ENCODE results near the gene ASTN1.

Gene ASTN1

GRCh38 chr1:177048314-177049069 lies 116.0 kb downstream of the ASTN1 start:
- no peaks in the 10 kb centered on the region for H3K36me3 ChIP-seq (ENCODE audit: control insufficient read depth in 5 of 5, insufficient read depth in 5 of 5, low read length in 5 of 5)
- no peak overlapping the region for H3K27ac ChIP-seq (ENCODE audit: low read depth, low read length)
- H3K4me3 ChIP-seq (ENCODE audit: low read depth in 1 of 5, low read length in 5 of 5) = no peak overlapping the region
- H3K27me3 ChIP-seq (ENCODE audit: control insufficient read depth in 5 of 5, insufficient read depth in 4 of 5, low read length in 5 of 5) = peaks cover 0 to 4% (median 0%) of the 10 kb centered on the region in 5 donors
- H3K9ac ChIP-seq (ENCODE audit: low read length in 5 of 5) = no peak overlapping the region
- no peaks in the 10 kb centered on the region for H3K9me3 ChIP-seq (ENCODE audit: control insufficient read depth in 5 of 5, low read length in 5 of 5)
- H3K4me1 ChIP-seq (ENCODE audit: control insufficient read depth in 5 of 5, insufficient read depth in 5 of 5, low read length in 5 of 5) = no peaks in the 10 kb centered on the region

- Histone ChIP-seq H3K27ac (ENCODE audit: low read depth, low read length) (no peak overlapping the region), H3K27me3 (ENCODE audit: control insufficient read depth in 5 of 5, insufficient read depth in 4 of 5, low read length in 5 of 5) (peaks cover 0 to 4% (median 0%) of the 10 kb centered on the region in 5 donors), H3K9ac (ENCODE audit: low read length in 5 of 5) (no peak overlapping the region), H3K4me1 (ENCODE audit: control insufficient read depth in 5 of 5, insufficient read depth in 5 of 5, low read length in 5 of 5) (no peaks in the 10 kb centered on the region), H3K36me3 (ENCODE audit: control insufficient read depth in 5 of 5, insufficient read depth in 5 of 5, low read length in 5 of 5) (no peaks in the 10 kb centered on the region), H3K9me3 (ENCODE audit: control insufficient read depth in 5 of 5, low read length in 5 of 5) (no peaks in the 10 kb centered on the region), H3K4me3 (ENCODE audit: low read depth in 1 of 5, low read length in 5 of 5) (no peak overlapping the region)
Observed at GRCh38 chr1:177045151-177045550, 119.4 kb downstream of the ASTN1 start.

GRCh38 chr1:177044390-177044789 lies 120.1 kb downstream of the ASTN1 start:
- peaks cover 0 to 4% (median 0%) of the 10 kb centered on the region in 5 donors for H3K27me3 ChIP-seq (ENCODE audit: control insufficient read depth in 5 of 5, insufficient read depth in 4 of 5, low read length in 5 of 5)
- no peak overlapping the region for H3K27ac ChIP-seq (ENCODE audit: low read depth, low read length)
- H3K36me3 ChIP-seq (ENCODE audit: control insufficient read depth in 5 of 5, insufficient read depth in 5 of 5, low read length in 5 of 5) = no peaks in the 10 kb centered on the region
- no peaks in the 10 kb centered on the region for H3K9me3 ChIP-seq (ENCODE audit: control insufficient read depth in 5 of 5, low read length in 5 of 5)
- H3K4me3 ChIP-seq (ENCODE audit: low read depth in 1 of 5, low read length in 5 of 5) = no peak overlapping the region
- H3K4me1 ChIP-seq (ENCODE audit: control insufficient read depth in 5 of 5, insufficient read depth in 5 of 5, low read length in 5 of 5) = no peaks in the 10 kb centered on the region
- no peak overlapping the region for H3K9ac ChIP-seq (ENCODE audit: low read length in 5 of 5)

- H3K4me3 ChIP-seq (ENCODE audit: low read depth in 1 of 5, low read length in 5 of 5) = no peak overlapping the region
- H3K4me1 ChIP-seq (ENCODE audit: control insufficient read depth in 5 of 5, insufficient read depth in 5 of 5, low read length in 5 of 5) = no peaks in the 10 kb centered on the region
- H3K9me3 ChIP-seq (ENCODE audit: control insufficient read depth in 5 of 5, low read length in 5 of 5) = no peaks in the 10 kb centered on the region
- no peak overlapping the region for H3K9ac ChIP-seq (ENCODE audit: low read length in 5 of 5)
- no peaks in the 10 kb centered on the region for H3K36me3 ChIP-seq (ENCODE audit: control insufficient read depth in 5 of 5, insufficient read depth in 5 of 5, low read length in 5 of 5)
- no peak overlapping the region for H3K27ac ChIP-seq (ENCODE audit: low read depth, low read length)
- H3K27me3 ChIP-seq (ENCODE audit: control insufficient read depth in 5 of 5, insufficient read depth in 4 of 5, low read length in 5 of 5) = peaks cover 0 to 4% (median 0%) of the 10 kb centered on the region in 5 donors
Observed at GRCh38 chr1:177043597-177043996, 120.9 kb downstream of the ASTN1 start.

- H3K9ac ChIP-seq (ENCODE audit: low read length in 5 of 5) = no peak overlapping the region
- no peaks in the 10 kb centered on the region for H3K4me1 ChIP-seq (ENCODE audit: control insufficient read depth in 5 of 5, insufficient read depth in 5 of 5, low read length in 5 of 5)
- no peaks in the 10 kb centered on the region for H3K9me3 ChIP-seq (ENCODE audit: control insufficient read depth in 5 of 5, low read length in 5 of 5)
- no peak overlapping the region for H3K27ac ChIP-seq (ENCODE audit: low read depth, low read length)
- H3K36me3 ChIP-seq (ENCODE audit: control insufficient read depth in 5 of 5, insufficient read depth in 5 of 5, low read length in 5 of 5) = no peaks in the 10 kb centered on the region
- peaks cover 0 to 3% (median 0%) of the 10 kb centered on the region in 5 donors for H3K27me3 ChIP-seq (ENCODE audit: control insufficient read depth in 5 of 5, insufficient read depth in 4 of 5, low read length in 5 of 5)
- no peak overlapping the region for H3K4me3 ChIP-seq (ENCODE audit: low read depth in 1 of 5, low read length in 5 of 5)
Observed at GRCh38 chr1:177035586-177035985, 128.9 kb downstream of the ASTN1 start.

GRCh38 chr1:177033628-177034027 lies 130.9 kb downstream of the ASTN1 start:
- no peaks in the 10 kb centered on the region for H3K4me1 ChIP-seq (ENCODE audit: control insufficient read depth in 5 of 5, insufficient read depth in 5 of 5, low read length in 5 of 5)
- H3K36me3 ChIP-seq (ENCODE audit: control insufficient read depth in 5 of 5, insufficient read depth in 5 of 5, low read length in 5 of 5) = no peaks in the 10 kb centered on the region
- H3K9me3 ChIP-seq (ENCODE audit: control insufficient read depth in 5 of 5, low read length in 5 of 5) = no peaks in the 10 kb centered on the region
- H3K4me3 ChIP-seq (ENCODE audit: low read depth in 1 of 5, low read length in 5 of 5) = no peak overlapping the region
- H3K27ac ChIP-seq (ENCODE audit: low read depth, low read length) = no peak overlapping the region
- peaks cover 0 to 3% (median 0%) of the 10 kb centered on the region in 5 donors for H3K27me3 ChIP-seq (ENCODE audit: control insufficient read depth in 5 of 5, insufficient read depth in 4 of 5, low read length in 5 of 5)
- no peak overlapping the region for H3K9ac ChIP-seq (ENCODE audit: low read length in 5 of 5)

- H3K27me3 ChIP-seq (ENCODE audit: control insufficient read depth in 5 of 5, insufficient read depth in 4 of 5, low read length in 5 of 5) = peaks cover 0 to 3% (median 0%) of the 10 kb centered on the region in 5 donors
- no peaks in the 10 kb centered on the region for H3K4me1 ChIP-seq (ENCODE audit: control insufficient read depth in 5 of 5, insufficient read depth in 5 of 5, low read length in 5 of 5)
- H3K36me3 ChIP-seq (ENCODE audit: control insufficient read depth in 5 of 5, insufficient read depth in 5 of 5, low read length in 5 of 5) = no peaks in the 10 kb centered on the region
- H3K9me3 ChIP-seq (ENCODE audit: control insufficient read depth in 5 of 5, low read length in 5 of 5) = no peaks in the 10 kb centered on the region
- no peak overlapping the region for H3K4me3 ChIP-seq (ENCODE audit: low read depth in 1 of 5, low read length in 5 of 5)
- no peak overlapping the region for H3K9ac ChIP-seq (ENCODE audit: low read length in 5 of 5)
- no peak overlapping the region for H3K27ac ChIP-seq (ENCODE audit: low read depth, low read length)
Observed at GRCh38 chr1:177032434-177032833, 132.1 kb downstream of the ASTN1 start.

GRCh38 chr1:177024623-177025022 lies 139.9 kb downstream of the ASTN1 start:
- Histone ChIP-seq H3K4me3 (ENCODE audit: low read depth in 1 of 5, low read length in 5 of 5) (no peak overlapping the region), H3K27me3 (ENCODE audit: control insufficient read depth in 5 of 5, insufficient read depth in 4 of 5, low read length in 5 of 5) (no peaks in the 10 kb centered on the region), H3K36me3 (ENCODE audit: control insufficient read depth in 5 of 5, insufficient read depth in 5 of 5, low read length in 5 of 5) (no peaks in the 10 kb centered on the region), H3K4me1 (ENCODE audit: control insufficient read depth in 5 of 5, insufficient read depth in 5 of 5, low read length in 5 of 5) (no peaks in the 10 kb centered on the region), H3K27ac (ENCODE audit: low read depth, low read length) (no peak overlapping the region), H3K9me3 (ENCODE audit: control insufficient read depth in 5 of 5, low read length in 5 of 5) (no peaks in the 10 kb centered on the region), H3K9ac (ENCODE audit: low read length in 5 of 5) (no peak overlapping the region)

- H3K9me3 ChIP-seq (ENCODE audit: control insufficient read depth in 5 of 5, low read length in 5 of 5) = no peaks in the 10 kb centered on the region
- H3K27me3 ChIP-seq (ENCODE audit: control insufficient read depth in 5 of 5, insufficient read depth in 4 of 5, low read length in 5 of 5) = no peaks in the 10 kb centered on the region
- H3K4me1 ChIP-seq (ENCODE audit: control insufficient read depth in 5 of 5, insufficient read depth in 5 of 5, low read length in 5 of 5) = no peaks in the 10 kb centered on the region
- H3K27ac ChIP-seq (ENCODE audit: low read depth, low read length) = no peak overlapping the region
- H3K9ac ChIP-seq (ENCODE audit: low read length in 5 of 5) = no peak overlapping the region
- no peaks in the 10 kb centered on the region for H3K36me3 ChIP-seq (ENCODE audit: control insufficient read depth in 5 of 5, insufficient read depth in 5 of 5, low read length in 5 of 5)
- H3K4me3 ChIP-seq (ENCODE audit: low read depth in 1 of 5, low read length in 5 of 5) = no peak overlapping the region
Observed at GRCh38 chr1:177023726-177024125, 140.8 kb downstream of the ASTN1 start.

GRCh38 chr1:177023249-177023648 lies 141.3 kb downstream of the ASTN1 start:
- Histone ChIP-seq H3K4me3 (ENCODE audit: low read depth in 1 of 5, low read length in 5 of 5) (no peak overlapping the region), H3K27me3 (ENCODE audit: control insufficient read depth in 5 of 5, insufficient read depth in 4 of 5, low read length in 5 of 5) (no peaks in the 10 kb centered on the region), H3K9ac (ENCODE audit: low read length in 5 of 5) (no peak overlapping the region), H3K36me3 (ENCODE audit: control insufficient read depth in 5 of 5, insufficient read depth in 5 of 5, low read length in 5 of 5) (no peaks in the 10 kb centered on the region), H3K27ac (ENCODE audit: low read depth, low read length) (no peak overlapping the region), H3K4me1 (ENCODE audit: control insufficient read depth in 5 of 5, insufficient read depth in 5 of 5, low read length in 5 of 5) (no peaks in the 10 kb centered on the region), H3K9me3 (ENCODE audit: control insufficient read depth in 5 of 5, low read length in 5 of 5) (no peaks in the 10 kb centered on the region)

All from subcutaneous abdominal adipose tissue (tissue), 5 donors.